GM21576 (cell line): ENCODE data around the gene GPR21.

Experiments used
- ATAC-seq: cut with Tn5 transposase; IDR thresholded peaks from one replicate; pipeline ENCODE4 v1.9.1; 2021; ENCODE audit warnings: mild to moderate bottlenecking, moderate library complexity; ENCODE audit not compliant: unreplicated experiment

Gene GPR21

GRCh38 chr9:123062351-123063176 is 29.1 kb downstream of the GPR21 start:
- no peak for ATAC-seq

- ATAC-seq = no peak
These were observed 29.7 kb downstream of the GPR21 start for GRCh38 chr9:123063177-123063598.

DNA sequence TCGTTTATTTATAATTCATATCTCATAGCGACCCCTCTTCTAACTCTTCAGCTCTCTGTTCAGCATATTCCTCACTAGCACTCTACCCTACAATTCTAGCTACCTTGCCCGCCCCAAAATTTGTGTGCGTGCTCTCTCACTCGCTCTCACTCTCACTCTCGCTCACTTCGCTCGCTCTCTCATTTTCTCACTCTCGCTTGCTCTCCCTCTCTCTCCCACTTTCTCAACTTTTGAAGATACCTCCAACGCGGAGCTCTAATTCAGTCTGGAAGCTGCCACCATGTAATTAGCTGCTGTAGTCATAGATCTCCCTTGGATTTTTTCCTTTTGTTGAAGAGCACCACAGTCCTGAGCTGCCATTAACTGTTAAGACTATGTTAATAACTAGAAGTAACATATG is 30.4 kb downstream of the GPR21 start:
- no peak for ATAC-seq

GRCh38 chr9:123064716-123065115 is 31.2 kb downstream of the GPR21 start:
- ATAC-seq = no peak

- no peak for ATAC-seq
These were observed 31.7 kb downstream of the GPR21 start for GRCh38 chr9:123065196-123065595.

DNA sequence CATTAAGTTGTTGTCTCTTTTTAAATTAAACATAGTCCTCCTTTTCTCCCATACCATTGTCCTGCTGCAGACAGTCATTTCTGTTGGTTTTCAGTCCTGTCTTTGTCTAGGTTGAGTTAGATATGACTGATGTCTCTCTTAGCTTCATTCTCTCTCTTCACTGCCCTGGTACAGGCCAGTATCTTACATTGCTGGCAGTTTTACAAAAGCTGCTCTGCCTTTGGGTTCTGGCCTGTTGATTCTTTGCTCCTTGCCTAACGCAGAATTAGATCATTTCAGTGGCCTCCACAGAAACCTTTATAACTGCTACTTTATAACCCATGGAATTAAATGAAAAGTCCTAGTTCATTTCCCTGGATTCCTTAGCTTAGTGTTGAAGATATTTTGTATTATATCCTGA is 33.7 kb downstream of the GPR21 start:
- ATAC-seq = no peak

DNA sequence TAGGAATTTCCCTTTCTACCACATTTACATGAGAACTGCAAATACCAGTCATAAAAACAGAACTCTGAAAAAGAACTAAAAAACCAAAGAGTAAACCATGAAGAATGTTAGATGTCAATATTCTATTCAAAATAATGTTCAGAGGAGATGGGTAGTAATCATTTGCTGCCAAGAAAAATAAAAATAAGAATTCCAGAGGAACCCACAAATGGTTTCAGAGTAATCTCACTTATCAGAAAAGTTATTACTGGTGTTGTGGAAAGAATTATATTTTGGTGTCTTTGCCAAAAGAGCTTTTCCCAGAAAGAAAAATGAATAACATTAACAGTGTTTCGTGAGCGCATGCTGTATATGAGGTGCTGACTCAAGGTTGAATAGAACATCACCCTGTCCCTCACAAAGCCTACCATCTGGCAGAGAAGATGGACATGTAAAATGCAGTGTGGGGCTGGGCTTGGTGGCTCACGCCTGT is 35.6 kb downstream of the GPR21 start:
- ATAC-seq = no peak

DNA sequence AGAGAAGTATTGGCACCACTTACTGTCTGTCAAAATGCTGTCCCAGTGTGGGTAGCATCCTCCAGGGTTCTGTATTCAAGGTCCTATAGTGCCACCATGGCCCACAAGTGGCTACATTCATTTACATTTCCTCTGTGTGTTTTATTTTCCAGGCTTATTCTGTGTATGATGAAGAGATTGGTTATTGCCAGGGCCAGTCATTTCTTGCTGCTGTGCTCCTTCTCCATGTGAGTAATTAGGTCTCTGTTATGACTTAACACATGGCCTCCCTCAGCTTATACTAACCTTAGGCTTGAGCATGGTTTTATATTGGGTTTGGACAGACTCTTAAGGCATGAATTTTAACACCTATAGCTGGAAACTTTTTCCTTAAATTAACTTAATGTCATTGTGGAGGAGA is 36.7 kb downstream of the GPR21 start:
- ATAC-seq = no peak

DNA sequence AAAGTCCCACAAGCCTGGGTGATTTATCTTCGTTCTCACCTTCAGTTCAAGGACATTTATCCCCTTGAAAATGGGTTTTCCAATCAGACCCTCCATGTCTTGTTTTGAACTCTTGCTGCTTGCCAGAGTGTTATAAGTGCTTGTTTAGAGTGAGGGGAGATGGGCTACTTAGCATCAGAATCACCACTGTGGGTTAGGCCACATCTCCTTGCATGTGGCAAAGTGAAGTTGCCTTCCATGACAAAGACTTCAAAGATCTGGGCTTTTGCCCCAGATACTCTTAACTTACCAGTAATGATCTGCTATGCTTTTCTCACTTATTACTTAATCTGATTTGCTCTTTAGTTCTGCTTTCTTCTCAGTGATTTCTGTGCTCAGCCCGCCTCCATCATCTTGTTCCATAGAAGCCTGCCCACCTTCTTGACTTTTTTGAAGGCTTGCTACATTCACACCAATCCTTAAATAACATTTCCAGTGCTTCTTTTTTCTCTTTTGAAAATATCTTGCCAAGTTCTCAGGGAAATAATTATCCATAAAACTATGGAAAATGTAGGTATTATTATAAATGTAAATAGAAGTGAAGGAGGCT is 39.0 kb downstream of the GPR21 start:
- ATAC-seq = no peak

- no peak for ATAC-seq
These were observed 40.0 kb downstream of the GPR21 start for GRCh38 chr9:123073441-123073840.

DNA sequence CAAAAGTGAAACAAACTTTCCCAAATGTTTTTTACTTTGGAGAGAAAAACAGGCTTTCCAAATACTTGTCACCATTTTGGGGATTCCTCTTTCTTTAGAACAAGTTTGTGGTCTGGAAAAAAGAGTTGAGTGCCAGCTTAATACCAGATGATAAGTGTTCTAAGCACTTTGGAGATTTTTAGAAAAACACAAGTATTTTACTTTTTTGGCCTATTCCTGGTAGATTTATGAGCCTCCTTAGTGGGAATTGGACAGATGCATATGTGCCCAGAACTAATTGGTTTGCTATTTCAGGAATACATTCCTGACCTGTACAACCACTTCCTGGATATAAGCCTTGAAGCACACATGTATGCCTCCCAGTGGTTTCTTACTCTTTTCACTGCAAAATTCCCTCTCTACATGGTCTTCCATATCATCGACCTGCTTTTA is 40.5 kb downstream of the GPR21 start:
- no peak for ATAC-seq

DNA sequence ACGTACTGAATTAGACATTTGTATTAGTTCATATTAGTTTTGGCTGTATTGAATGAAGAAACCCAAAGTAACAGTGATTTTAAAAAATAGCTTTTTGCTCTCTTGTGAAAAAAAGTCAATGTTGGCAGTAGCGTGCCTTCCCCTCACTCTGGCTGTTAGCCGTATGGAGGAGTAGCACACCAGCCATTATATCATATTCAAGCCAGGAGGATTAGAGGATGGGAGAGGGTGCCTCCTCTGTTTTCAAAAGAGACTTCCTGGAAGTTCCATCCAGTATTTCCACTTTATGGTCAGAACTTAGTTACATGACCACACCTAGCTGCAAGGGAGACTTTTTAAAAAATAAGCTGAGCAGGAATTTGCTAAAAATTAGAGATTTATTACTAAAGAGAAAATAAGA is 41.2 kb downstream of the GPR21 start:
- no peak for ATAC-seq

DNA sequence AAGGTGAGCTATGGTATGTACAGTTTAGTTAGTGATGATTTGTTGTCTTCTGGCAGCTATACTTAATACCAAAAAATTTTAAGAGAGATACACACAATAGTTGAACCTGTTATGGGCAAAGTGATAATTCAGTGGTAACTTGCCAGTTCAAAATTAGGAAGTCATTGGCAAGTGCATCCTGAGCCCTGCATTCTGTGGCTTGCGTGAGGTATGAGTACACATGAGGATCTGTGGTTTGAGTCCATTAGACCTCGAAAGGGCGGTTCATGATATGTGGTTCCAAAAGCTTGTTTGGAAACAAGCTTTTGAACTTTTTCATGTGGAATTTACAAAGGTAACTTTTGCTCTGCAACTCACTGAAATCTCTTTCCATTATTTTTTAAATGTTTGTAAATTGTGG is 47.0 kb downstream of the GPR21 start:
- ATAC-seq = no peak

DNA sequence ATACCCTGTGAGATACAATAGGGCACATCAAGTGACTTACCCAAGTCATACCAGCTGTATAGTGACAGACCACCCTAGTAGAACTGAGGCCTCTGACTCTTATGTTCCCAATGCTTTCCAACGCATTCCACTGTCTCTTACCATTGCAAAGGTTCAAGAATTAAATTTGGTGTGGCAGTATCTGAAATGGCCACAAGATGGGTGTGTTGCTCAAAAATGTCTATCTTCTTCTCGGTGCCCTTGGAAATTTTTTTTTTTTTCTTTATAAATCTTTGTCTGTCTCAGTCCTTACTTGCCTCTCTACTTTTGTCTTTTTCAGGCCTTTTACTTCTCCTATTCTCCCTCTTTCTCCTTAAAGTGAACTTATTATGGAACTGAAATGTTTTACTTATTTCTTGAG is 48.4 kb downstream of the GPR21 start:
- no peak for ATAC-seq

- ATAC-seq = no peak
These were observed 50.2 kb downstream of the GPR21 start for GRCh38 chr9:123083680-123084079.

- ATAC-seq = no peak
These were observed 50.8 kb downstream of the GPR21 start for GRCh38 chr9:123084256-123084655.
